H7 (cell line): ENCODE measurements around the gene SIKE1. TPM values are rescaled to one million over a fixed set of nuclear protein-coding genes. Genes with fewer than 3 reads are reported as not detected.
"Not testable (repeated sequence)": the region's sequence is repeated elsewhere in the genome, so short reads cannot be mapped to it uniquely, and the experiment has no call there.

Source experiments
- DNase-seq: peaks from one replicate; pipeline ENCODE4 v3.0.0; 2012
- H3K27me3 ChIP-seq: 2 replicates; pipeline ENCODE4 v1.6.0; 2011; ENCODE audit warnings: mild to moderate bottlenecking, low read length; ENCODE audit not compliant: control insufficient read depth, insufficient read depth
- H3K36me3 ChIP-seq: replicated peaks from 2 replicates; pipeline ENCODE4 v1.5.1; 2011; ENCODE audit warnings: low read length; ENCODE audit not compliant: control insufficient read depth, insufficient read depth
- H3K4me3 ChIP-seq: 2 replicates; pipeline ENCODE4 v1.5.1; 2011; ENCODE audit warnings: low read depth, mild to moderate bottlenecking, control low read depth, low read length, moderate library complexity; ENCODE audit not compliant: insufficient read depth
- total RNA-seq: library from RNA; depleted of rRNA; stranded (reverse); fragments of >200 nt; shearing (Covaris generic); gene quantifications from 2 replicates; pipeline ENCODE4 v1.2.3, GENCODE V29; 2014; rRNA removed

The SIKE1 gene
- total RNA-seq: 105 and 123 TPM in 2 replicates

DNA sequence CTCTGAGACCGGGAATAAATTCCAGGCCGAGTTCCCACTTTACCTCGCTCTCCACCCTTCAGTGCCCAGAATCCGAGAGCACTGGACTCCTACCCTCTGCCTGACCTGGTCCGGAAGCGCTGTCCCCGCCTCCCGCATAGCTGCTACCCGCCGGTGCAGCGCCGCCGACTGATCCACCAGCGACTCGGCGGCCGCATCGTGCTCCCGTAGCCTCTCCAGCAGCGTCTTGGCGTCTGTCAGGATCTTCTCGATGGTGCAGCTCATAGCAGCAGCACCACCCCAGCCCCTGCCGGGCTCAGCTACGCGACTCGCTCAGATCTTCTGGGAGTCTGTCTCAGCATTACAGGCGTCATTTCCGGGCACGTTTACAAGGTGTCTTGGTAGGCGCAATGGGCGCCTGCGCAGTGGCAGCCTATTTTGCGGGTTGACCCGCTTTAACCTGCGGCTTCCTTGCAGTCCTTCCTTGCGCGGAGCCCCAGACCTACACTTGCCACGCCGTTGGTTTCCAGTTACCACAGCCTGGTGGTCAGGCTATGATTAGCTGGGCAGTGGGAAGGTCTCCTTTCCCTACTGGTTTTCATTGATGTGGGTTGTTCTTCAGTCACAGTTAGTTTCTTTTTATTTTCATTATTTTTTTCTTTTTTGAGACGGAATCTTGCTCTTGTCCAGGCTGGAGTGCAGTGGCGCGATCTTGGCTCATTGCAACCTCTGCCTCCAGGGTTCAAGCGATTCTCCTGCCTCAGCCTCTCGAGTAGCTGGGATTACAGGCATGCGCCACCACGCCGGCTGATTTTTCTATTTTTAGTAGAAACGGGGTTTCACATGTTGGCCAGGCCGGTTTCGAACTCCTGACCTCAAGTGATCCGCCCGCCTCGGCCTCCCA, at the start of gene SIKE1:
Gene SIKE1, minus strand, starts transcription at position 342 of the 883 bp plus-strand sequence. Its CDS starts 78 bp downstream, at position 264.
- Histone ChIP-seq H3K27me3 (peaks cover 5% of the 10 kb centered on the region), H3K36me3 (peaks cover 5% of the 10 kb centered on the region), H3K4me3 (peak within 1 kb of the TSS; percentile 97)
- peak; percentile 86 for DNase-seq

DNA sequence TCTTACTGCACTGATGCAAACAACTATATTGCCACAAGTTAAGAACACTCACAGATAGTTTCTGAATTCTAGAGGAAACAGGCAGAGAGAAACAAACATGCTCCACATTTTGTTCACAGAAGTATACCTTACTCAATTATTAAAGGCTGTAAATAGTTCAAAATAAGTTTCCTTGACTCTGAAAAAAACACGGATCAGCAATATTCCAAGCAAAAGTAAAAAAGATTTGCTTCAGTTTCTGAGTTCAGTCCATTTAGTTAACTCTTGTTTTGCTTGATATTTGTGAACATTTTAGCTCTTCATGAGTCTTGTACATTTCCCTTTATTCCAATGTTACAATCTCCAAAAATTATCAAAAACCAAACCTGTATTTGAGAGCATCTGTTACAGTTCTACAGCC, 49.6 kb upstream of the SIKE1 start:
- not testable (repeated sequence) for H3K4me3 ChIP-seq, DNase-seq, H3K27me3 ChIP-seq, H3K36me3 ChIP-seq

DNA sequence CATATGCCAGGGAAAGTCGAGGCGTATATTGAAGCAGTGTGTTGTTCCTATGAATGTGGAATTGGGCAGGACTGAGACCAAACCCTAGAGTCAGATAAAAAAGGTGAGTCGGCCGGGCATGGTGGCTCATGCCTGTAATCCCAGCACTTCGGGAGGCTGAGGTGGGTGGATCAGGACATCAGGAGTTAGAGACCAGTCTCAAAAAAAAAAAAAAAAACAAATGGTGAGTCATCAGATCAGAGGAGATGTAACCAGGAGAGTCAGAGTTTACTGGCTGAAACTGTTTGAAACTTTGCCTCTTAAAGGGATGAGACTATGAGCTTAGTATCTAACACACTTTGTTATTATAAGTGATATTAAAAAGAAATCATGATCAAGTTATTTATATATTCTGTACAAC, 47.8 kb upstream of the SIKE1 start:
- no peaks in the 10 kb centered on the region for H3K36me3 ChIP-seq
- no peak overlapping the region for H3K4me3 ChIP-seq
- no peak for DNase-seq
- H3K27me3 ChIP-seq: no peaks in the 10 kb centered on the region

DNA sequence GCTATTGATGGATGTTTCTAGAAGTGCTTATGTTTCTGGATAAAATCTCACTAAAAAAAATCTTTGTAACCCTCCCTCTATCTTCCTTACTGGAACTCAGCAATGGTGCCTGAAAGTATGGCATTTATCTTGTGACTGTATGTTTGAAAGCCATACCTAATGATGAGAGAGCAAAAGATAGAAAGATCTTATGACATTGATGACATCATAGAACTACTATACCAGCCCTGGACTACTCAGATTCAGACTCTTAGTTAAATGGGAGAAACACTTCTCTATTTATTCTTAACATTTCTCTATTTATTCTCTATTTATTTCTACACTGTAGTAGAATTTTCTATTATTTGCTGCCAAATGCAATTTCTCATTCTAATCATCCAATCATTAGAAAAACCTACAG, 41.5 kb upstream of the SIKE1 start:
- no peak overlapping the region for H3K4me3 ChIP-seq
- DNase-seq: no peak
- no peaks in the 10 kb centered on the region for H3K36me3 ChIP-seq
- H3K27me3 ChIP-seq: no peaks in the 10 kb centered on the region

DNA sequence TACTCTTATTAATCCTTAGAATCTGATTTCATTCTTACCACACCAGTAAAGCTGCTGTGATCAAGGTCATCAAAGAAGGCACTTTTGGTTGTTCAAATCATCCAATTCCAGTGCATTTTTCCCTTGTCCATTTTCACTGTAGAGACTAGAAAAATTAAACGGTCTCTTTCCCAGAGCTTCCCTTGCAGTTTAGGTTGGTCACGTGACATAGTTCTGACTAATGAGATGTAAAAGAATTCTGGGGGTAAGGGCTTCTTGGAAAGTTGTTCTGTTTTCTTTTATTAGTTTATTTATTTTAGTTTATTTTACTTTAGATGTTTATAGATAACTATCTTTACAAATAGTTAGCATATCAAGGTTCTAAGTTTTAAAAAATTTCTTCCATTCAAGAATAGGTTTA, 39.9 kb upstream of the SIKE1 start:
- Histone ChIP-seq H3K27me3 (no peaks in the 10 kb centered on the region), H3K4me3 (no peak overlapping the region), H3K36me3 (no peaks in the 10 kb centered on the region)
- no peak for DNase-seq

DNA sequence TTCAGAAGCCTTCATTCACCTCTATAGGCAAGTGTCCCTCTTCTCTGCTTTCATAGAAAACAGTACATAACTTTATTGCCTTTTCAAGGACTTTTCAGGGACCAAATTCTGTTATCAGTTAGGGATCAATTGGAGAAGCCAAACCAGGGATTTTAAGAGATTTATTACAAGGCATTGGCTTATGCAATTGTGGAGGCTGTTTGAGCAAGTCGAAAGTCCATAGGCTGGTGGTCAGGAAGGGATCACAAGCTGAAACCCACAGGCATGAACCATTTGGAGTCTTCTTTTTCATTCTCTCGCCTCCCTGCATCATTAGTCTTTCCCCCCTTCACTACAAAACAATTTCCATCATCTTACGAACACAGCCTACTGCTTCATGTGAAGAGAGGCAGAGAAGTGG, 39.4 kb upstream of the SIKE1 start:
- H3K36me3 ChIP-seq: no peaks in the 10 kb centered on the region
- no peak overlapping the region for H3K4me3 ChIP-seq
- no peak for DNase-seq
- no peaks in the 10 kb centered on the region for H3K27me3 ChIP-seq

DNA sequence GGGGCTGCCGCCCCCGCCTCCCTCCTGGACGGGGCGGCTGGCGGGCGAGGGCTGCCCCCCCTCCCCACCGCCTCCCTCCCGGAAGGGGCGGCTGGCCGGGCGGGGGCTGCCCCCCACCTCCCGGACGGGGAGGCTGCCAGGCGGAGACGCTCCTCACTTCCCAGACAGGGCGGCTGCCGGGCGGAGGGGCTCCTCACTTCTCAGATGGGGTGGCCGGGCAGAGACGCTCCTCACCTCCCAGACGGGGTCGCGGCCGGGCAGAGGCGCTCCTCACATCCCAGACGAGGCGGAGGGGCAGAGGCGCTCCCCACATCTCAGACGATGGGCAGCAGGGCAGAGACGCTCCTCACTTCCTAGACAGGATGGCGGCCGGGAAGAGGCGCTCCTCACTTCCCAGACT, 24.0 kb upstream of the SIKE1 start:
- DNase-seq, H3K36me3 ChIP-seq, H3K27me3 ChIP-seq, H3K4me3 ChIP-seq: not testable (repeated sequence)

DNA sequence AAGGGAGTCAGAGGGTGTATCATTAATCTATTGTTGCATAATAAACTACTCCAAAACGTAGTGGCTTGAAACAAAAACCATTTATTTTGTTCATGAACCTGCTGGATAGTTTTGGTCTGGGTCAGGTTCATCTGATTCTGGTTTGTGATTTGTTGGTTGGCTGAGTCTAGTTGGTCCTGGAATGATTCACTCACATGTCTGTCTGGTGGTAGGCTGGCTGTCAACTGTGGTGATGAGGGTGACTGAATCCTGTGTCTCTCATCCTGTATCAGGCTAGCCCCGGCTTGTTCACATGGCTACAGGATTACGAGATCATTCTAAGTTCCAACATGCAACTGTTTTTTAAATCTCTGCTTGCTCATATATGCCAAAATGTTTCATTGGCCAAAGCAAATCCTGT, 22.5 kb upstream of the SIKE1 start:
- H3K36me3 ChIP-seq: no peaks in the 10 kb centered on the region
- no peak for DNase-seq

DNA sequence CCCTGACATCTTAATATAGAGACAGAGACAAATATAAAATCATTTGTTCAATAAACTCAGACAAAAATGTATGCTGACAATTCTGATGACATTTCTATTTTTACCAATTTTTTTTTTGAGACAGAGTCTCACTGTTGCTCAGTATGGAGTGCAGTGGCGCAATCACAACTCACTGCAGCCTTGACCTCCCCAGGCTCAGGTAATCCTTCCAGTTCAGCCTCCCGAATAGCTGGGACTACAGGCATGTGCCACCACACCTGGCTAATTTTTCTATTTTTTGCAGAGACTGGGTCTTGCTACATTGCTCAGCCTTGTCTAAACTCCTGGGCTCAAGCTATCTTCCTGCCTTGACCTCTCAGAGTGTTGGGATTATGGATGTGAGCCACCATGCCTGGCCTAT, 13.6 kb upstream of the SIKE1 start:
- no peak for DNase-seq
- no peak overlapping the region for H3K4me3 ChIP-seq
- H3K27me3 ChIP-seq: no peaks in the 10 kb centered on the region

More for the DNA sequence above, 22.5 kb upstream of the SIKE1 start:
- H3K27me3 ChIP-seq: no peaks in the 10 kb centered on the region; the same call in 1 of the 2 replicates
- no peak overlapping the region for H3K4me3 ChIP-seq

DNA sequence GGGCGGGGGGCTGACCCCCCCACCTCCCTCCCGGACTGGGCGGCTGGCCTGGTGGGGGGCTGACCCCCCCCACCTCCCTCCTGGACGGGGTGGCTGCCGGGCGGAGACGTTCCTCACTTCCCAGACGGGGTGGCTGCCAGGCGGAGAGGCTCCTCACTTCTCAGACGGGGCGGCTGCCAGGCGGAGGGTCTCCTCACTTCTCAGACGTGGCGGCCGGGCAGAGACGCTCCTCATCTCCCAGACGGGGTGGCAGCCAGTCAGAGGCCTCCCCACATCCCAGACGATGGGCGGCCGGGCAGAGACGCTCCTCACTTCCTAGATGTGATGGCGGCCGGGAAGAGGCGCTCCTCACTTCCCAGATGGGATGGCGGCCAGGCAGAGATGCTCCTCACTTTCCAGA, 10.1 kb upstream of the SIKE1 start:
- DNase-seq, H3K36me3 ChIP-seq, H3K27me3 ChIP-seq, H3K4me3 ChIP-seq: not testable (repeated sequence)

More for the DNA sequence above, 13.6 kb upstream of the SIKE1 start:
- H3K36me3 ChIP-seq: no peaks in the 10 kb centered on the region

DNA sequence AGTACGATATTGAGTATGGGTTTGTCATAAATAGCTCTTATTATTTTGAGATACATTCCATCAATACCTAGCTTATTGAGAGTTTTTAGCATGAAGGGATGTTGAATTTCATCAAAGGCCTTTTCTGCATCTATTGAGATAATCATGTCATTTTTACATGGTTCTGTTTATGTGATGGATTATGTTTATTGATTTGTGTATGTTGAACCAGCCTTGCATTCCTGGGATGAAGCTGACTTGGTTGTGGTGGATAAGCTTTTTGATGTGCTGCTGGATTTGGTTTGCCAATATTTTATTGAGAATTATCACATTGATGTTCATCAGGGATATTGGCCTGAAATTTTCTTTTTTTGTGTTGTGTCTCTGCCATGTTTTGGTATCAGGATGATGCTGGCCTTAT, 6.0 kb upstream of the SIKE1 start:
- DNase-seq, H3K36me3 ChIP-seq, H3K4me3 ChIP-seq, H3K27me3 ChIP-seq: not testable (repeated sequence)

DNA sequence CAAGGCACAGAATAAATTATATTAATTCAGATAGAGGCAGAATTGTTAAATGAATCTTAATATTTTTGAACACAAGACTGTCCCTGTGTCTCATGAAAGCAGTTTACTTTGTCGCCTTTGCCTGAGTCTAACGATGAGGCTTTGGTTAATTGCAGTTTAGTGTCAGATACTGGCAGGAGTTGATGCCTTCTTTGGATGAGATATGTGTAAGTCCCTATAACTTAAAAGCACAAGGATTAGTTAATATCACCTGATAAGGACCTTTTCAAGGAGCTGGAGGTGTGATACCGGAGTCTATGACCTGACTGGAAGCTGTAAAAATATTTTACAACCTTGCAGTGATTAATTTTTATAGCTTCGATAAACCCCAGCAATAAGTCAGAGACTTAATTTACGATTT, 2.0 kb upstream of the SIKE1 start:
- no peak for DNase-seq

DNA sequence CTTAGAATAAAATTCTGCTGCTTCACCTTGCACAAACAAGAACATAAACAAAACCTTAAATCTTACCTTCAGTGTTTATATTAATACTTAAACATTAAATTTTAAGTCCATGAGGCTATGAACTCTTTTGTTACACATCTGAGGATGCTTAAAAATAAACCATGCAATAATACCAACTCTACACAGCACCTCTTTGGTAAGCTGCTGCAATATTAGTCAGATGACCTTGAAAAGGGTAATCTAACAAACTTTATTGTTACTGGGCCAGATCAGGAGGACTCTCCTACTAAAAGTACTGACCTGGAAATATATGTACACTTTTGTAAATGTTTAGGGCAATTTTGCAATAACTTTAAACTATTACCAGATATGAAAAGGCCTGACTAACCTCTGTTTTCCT, 763 bp downstream of the SIKE1 start:
- Histone ChIP-seq H3K36me3 (peaks cover 5% of the 10 kb centered on the region), H3K4me3 (peak overlapping the region; percentile 97), H3K27me3 (peaks cover 5% of the 10 kb centered on the region)
- no peak for DNase-seq

More for the DNA sequence above, 2.0 kb upstream of the SIKE1 start:
- H3K4me3 ChIP-seq: no peak overlapping the region
- H3K36me3 ChIP-seq: peaks cover 5% of the 10 kb centered on the region
- H3K27me3 ChIP-seq: peaks cover 5% of the 10 kb centered on the region

DNA sequence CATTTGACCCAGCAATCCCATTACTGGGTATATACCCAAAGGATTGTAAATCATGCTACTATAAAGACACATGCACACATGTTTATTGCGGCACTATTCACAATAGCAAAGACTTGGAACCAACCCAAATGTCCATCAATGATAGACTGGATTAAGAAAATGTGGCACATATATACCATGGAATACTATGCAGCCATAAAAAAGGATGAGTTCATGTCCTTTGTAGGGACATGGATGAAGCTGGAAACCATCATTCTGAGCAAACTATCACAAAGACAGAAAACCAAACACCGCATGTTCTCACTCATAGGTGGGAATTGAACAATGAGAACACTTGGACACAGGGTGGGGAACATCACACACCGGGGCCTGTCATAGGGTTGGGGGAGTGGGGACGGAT, 3.8 kb downstream of the SIKE1 start:
- not testable (repeated sequence) for DNase-seq, H3K27me3 ChIP-seq, H3K4me3 ChIP-seq, H3K36me3 ChIP-seq

DNA sequence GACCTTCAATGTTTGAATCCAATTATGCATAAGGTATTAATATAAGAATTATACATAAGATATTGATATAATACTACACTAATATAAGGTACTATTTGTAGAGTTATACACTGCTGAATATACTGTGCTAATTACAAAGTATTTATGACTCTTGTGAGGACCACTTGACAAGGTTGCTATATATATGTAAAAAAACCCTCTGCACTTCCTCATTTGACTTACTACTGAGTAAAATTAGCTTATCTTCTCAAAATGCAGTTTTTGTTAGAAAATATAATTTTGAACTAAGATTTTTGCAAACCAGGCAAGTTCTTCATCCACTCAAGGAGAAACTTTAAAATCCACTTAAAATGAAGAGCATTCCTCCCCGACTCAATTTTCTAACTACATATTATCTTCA, 8.5 kb downstream of the SIKE1 start:
- no peak overlapping the region for H3K4me3 ChIP-seq
- DNase-seq: no peak
- peaks cover 2% of the 10 kb centered on the region for H3K36me3 ChIP-seq
- H3K27me3 ChIP-seq: no peaks in the 10 kb centered on the region
